IMR-90 (cell line): ENCODE results near the gene RAB43. TPM values are rescaled to one million over a fixed set of nuclear protein-coding genes. Genes with fewer than 3 reads are reported as not detected.

Experiments
- ATAC-seq: fragments of 200-7000 bp; cut with Tn5 transposase; 2 replicates; pipeline ENCODE4 v1.9.1; 2020; ENCODE audit warnings: low read depth, mild to moderate bottlenecking, moderate library complexity
- BruUV-seq: library from RNA; stranded (reverse); fragments of 400-500 nt; replicated peaks from 2 replicates; lab custom pipeline; 2021; lab: Mats Ljungman, UMichigan
- CTCF ChIA-PET: fragments of 300-600 bp; formaldehyde crosslinking; extraction: SDS; loops from one replicate; lab custom pipeline; 2021; ENCODE audit warnings: antibody characterized with exemption; lab: Yijun Ruan, JAX
- POLR2A ChIA-PET: fragments of 300-600 bp; sonication (Branson Sonifier 250); formaldehyde crosslinking; loops from one replicate; lab custom pipeline; 2022; ENCODE audit warnings: antibody characterized with exemption; ENCODE audit not compliant: unreplicated experiment; lab: Charles Lee
- DNase-seq: peaks from one replicate; pipeline ENCODE4 v3.0.0; 2013
- H2AFZ ChIP-seq: replicated peaks from 2 replicates; pipeline ENCODE3; 2013; ENCODE audit warnings: low read length, mild to moderate bottlenecking; ENCODE audit not compliant: poor library complexity
- H2AK5ac ChIP-seq: 2 replicates; pipeline ENCODE4 v1.6.1; 2013; ENCODE audit warnings: low read depth, low read length, inconsistent platforms
- H2AK9ac ChIP-seq: replicated peaks from 2 replicates; pipeline ENCODE3; 2013; ENCODE audit warnings: mild to moderate bottlenecking, low read depth, low read length, moderate library complexity; ENCODE audit not compliant: poor library complexity
- H2BK120ac ChIP-seq: 2 replicates; pipeline ENCODE4 v1.6.1; 2013; ENCODE audit warnings: low read depth, low read length, inconsistent platforms
- H2BK15ac ChIP-seq: 3 replicates; pipeline ENCODE4 v1.6.1; 2013; ENCODE audit warnings: low read depth, low read length, inconsistent platforms
- H2BK20ac ChIP-seq: 2 replicates; pipeline ENCODE4 v1.6.1; 2013; ENCODE audit warnings: low read depth, mild to moderate bottlenecking, inconsistent platforms, low read length, moderate library complexity
- H2BK5ac ChIP-seq: 2 replicates; pipeline ENCODE4 v1.6.1; 2013; ENCODE audit warnings: mild to moderate bottlenecking, low read depth, low read length, inconsistent platforms; ENCODE audit not compliant: poor library complexity, severe bottlenecking
- H3K14ac ChIP-seq: replicated peaks from 2 replicates; pipeline ENCODE4 v1.6.1; 2013; ENCODE audit warnings: low read depth, low read length, inconsistent platforms
- H3K18ac ChIP-seq: 2 replicates; pipeline ENCODE4 v1.6.1; 2013; ENCODE audit warnings: low read depth, low read length, control low read depth
- H3K23ac ChIP-seq: 2 replicates; pipeline ENCODE4 v1.6.1; 2013; ENCODE audit warnings: low read depth, low read length, inconsistent platforms
- H3K27ac ChIP-seq: 2 replicates; pipeline ENCODE4 v1.5.1; 2013; ENCODE audit warnings: mild to moderate bottlenecking, control low read depth, low read length; ENCODE audit not compliant: insufficient read depth
- H3K27me3 ChIP-seq: 2 replicates; pipeline ENCODE4 v1.6.1; 2013; ENCODE audit warnings: low read length; ENCODE audit not compliant: control insufficient read depth, insufficient read depth
- H3K36me3 ChIP-seq: 2 replicates; pipeline ENCODE4 v1.6.1; 2013; ENCODE audit warnings: low read length, mixed read lengths; ENCODE audit not compliant: control insufficient read depth, insufficient read depth
- H3K4ac ChIP-seq: 2 replicates; pipeline ENCODE4 v1.6.1; 2013; ENCODE audit warnings: low read depth, low read length, inconsistent platforms
- H3K4me1 ChIP-seq: 2 replicates; pipeline ENCODE4 v1.6.1; 2013; ENCODE audit warnings: low read length, mixed read lengths; ENCODE audit not compliant: control insufficient read depth, insufficient read depth
- H3K4me2 ChIP-seq: 2 replicates; pipeline ENCODE4 v1.6.1; 2013; ENCODE audit warnings: low read depth, mild to moderate bottlenecking, control low read depth, low read length, moderate library complexity
- H3K4me3 ChIP-seq: 2 replicates; pipeline ENCODE4 v1.5.1; 2013; ENCODE audit warnings: low read depth, mild to moderate bottlenecking, control low read depth, low read length, moderate library complexity; ENCODE audit not compliant: insufficient read depth
- H3K56ac ChIP-seq: 2 replicates; pipeline ENCODE4 v1.6.1; 2013; ENCODE audit warnings: low read length, inconsistent platforms; ENCODE audit not compliant: insufficient read depth; ENCODE audit errors: extremely low read depth
- H3K79me1 ChIP-seq, 2 experiments: 2 replicates each; pipeline ENCODE4 v1.6.1; 2013; ENCODE audit warnings: low read length in 2 of 2, inconsistent platforms in 1 of 2, low read depth in 1 of 2
- H3K9ac ChIP-seq: 2 replicates; pipeline ENCODE4 v1.6.1; 2013; ENCODE audit warnings: low read depth, low read length, control low read depth
- H3K9me1 ChIP-seq: 2 replicates; pipeline ENCODE4 v1.6.1; 2013; ENCODE audit warnings: low read length, inconsistent platforms; ENCODE audit not compliant: insufficient read depth
- H3K9me3 ChIP-seq: 2 replicates; pipeline ENCODE4 v1.6.1; 2013; ENCODE audit warnings: low read length; ENCODE audit not compliant: control insufficient read depth, insufficient read depth
- H4K20me1 ChIP-seq: 2 replicates; pipeline ENCODE4 v1.6.1; 2013; ENCODE audit warnings: low read length, inconsistent platforms; ENCODE audit not compliant: insufficient read depth
- H4K5ac ChIP-seq: 2 replicates; pipeline ENCODE4 v1.6.1; 2013; ENCODE audit warnings: mild to moderate bottlenecking, low read depth, low read length, control low read depth
- H4K8ac ChIP-seq, 2 experiments: 2 replicates each; pipeline ENCODE4 v1.6.1; 2013; ENCODE audit warnings: low read depth in 2 of 2, low read length in 2 of 2, control low read depth in 1 of 2, inconsistent platforms in 1 of 2
- H4K91ac ChIP-seq: 2 replicates; pipeline ENCODE4 v1.6.1; 2013; ENCODE audit warnings: low read depth, low read length, inconsistent platforms; ENCODE audit not compliant: insufficient read depth
- BHLHE40 ChIP-seq: fragments of 150-350 bp; IDR thresholded peaks from 2 replicates; pipeline ENCODE4 v1.6.1; 2016; ENCODE audit warnings: mild to moderate bottlenecking, low read depth, low read length
- CEBPB ChIP-seq: IDR thresholded peaks from 2 replicates; pipeline ENCODE4 v1.6.1; 2012; ENCODE audit warnings: low read depth, low read length, improper control_type of control experiment
- CHD1 ChIP-seq: IDR thresholded peaks from 2 replicates; pipeline ENCODE4 v1.6.1; 2012; ENCODE audit warnings: low read depth, low read length, improper control_type of control experiment
- FOS ChIP-seq: fragments of 150-350 bp; IDR thresholded peaks from 2 replicates; pipeline ENCODE4 v1.6.1; 2016; ENCODE audit warnings: low read depth, low read length
- MAFK ChIP-seq: IDR thresholded peaks from 2 replicates; pipeline ENCODE4 v1.6.1; 2012; ENCODE audit warnings: low read depth, low read length, improper control_type of control experiment
- MAZ ChIP-seq: IDR thresholded peaks from 2 replicates; pipeline ENCODE4 v1.6.1; 2012; ENCODE audit warnings: low read depth, mild to moderate bottlenecking, low read length, improper control_type of control experiment, moderate library complexity, borderline replicate concordance
- MXI1 ChIP-seq: IDR thresholded peaks from 2 replicates; pipeline ENCODE4 v1.6.1; 2012; ENCODE audit warnings: low read depth, mild to moderate bottlenecking, low read length, moderate library complexity, borderline replicate concordance
- NFE2L2 ChIP-seq: fragments of 150-350 bp; IDR thresholded peaks from 2 replicates; pipeline ENCODE4 v1.6.1; 2016; ENCODE audit warnings: low read depth, mild to moderate bottlenecking, low read length
- POLR2A ChIP-seq: IDR thresholded peaks from 2 replicates; pipeline ENCODE4 v1.6.1; 2012; ENCODE audit warnings: mild to moderate bottlenecking, low read depth, low read length
- RAD21 ChIP-seq: IDR thresholded peaks from 2 replicates; pipeline ENCODE4 v1.6.1; 2012; ENCODE audit warnings: low read length, improper control_type of control experiment
- RCOR1 ChIP-seq: IDR thresholded peaks from 2 replicates; pipeline ENCODE4 v1.6.1; 2012; ENCODE audit warnings: mild to moderate bottlenecking, low read length, improper control_type of control experiment; ENCODE audit not compliant: insufficient replicate concordance
- RFX5 ChIP-seq: IDR thresholded peaks from 2 replicates; pipeline ENCODE4 v1.8.0; 2012; ENCODE audit warnings: low read depth, mild to moderate bottlenecking, low read length, moderate library complexity
- SMC3 ChIP-seq: fragments of 150-350 bp; IDR thresholded peaks from 2 replicates; pipeline ENCODE4 v1.6.1; 2016; ENCODE audit warnings: low read depth, mild to moderate bottlenecking, antibody characterized with exemption, low read length, moderate library complexity
- WGBS, 2 experiments: methylation state at CpG; one replicate each; pipeline versions ENCODE4 v1.1.5 to v1.1.7; 2013; ENCODE audit warnings: missing lambda C conversion rate in 2 of 2; ENCODE audit not compliant: insufficient read length in 1 of 2; ENCODE audit errors: extremely low coverage in 2 of 2; 5-methylcytosine and 5-hydroxymethylcytosine counted together
- dilution Hi-C: fragments of 300-500 bp; cut with HindIII; formaldehyde crosslinking; loops from one replicate; pipeline ENCODE4 v1.14.3; 2018; ENCODE audit warnings: low sequenced_read_pairs; ENCODE audit not compliant: unreplicated experiment
- in situ Hi-C: fragments of 300-500 bp; cut with MboI; formaldehyde crosslinking; loops from 3 replicates; pipeline ENCODE4 v1.14.3; 2019; ENCODE audit warnings: low sequenced_read_pairs, inconsistent platforms, mixed read lengths
- intact Hi-C: fragments of 100-400 bp; cut with micrococcal nuclease; formaldehyde crosslinking; loops from 2 replicates; pipeline ENCODE4 v1.10.0; 2022
- polyA plus RNA-seq, 3 experiments: library from polyadenylated mRNA; depleted of rRNA; stranded (reverse); fragments of >200 nt; gene quantifications; 2 replicates each; pipeline ENCODE4 v1.2.3, GENCODE V29; 2012; ENCODE audit warnings: low replicate concordance in 1 of 3
- total RNA-seq: library from RNA; depleted of rRNA; stranded (reverse); fragments of >200 nt; gene quantifications from 2 replicates; pipeline ENCODE4 v1.2.3, GENCODE V29; 2012
- TF ChIP-seq, protein P1 (sequence below): conservative IDR thresholded peaks from 2 replicates; pipeline ENCODE4 v1.5.1; 2012; ENCODE audit warnings: mild to moderate bottlenecking, low read depth, low read length, improper control_type of control experiment
- TF ChIP-seq, protein P2 (sequence below): fragments of 150-350 bp; IDR thresholded peaks from 2 replicates; pipeline ENCODE4 v1.6.1; 2017; ENCODE audit warnings: mild to moderate bottlenecking, antibody characterized with exemption, low read length, low read depth
- TF ChIP-seq, protein P3 (sequence below): fragments of 150-350 bp; IDR thresholded peaks from 2 replicates; pipeline ENCODE4 v1.6.1; 2016; ENCODE audit warnings: low read depth, mild to moderate bottlenecking, low read length, moderate library complexity, borderline replicate concordance

The RAB43 gene
- total and polyA plus RNA-seq, 2 of the 4 experiments (the other 2 are of a cell fraction) = 9.9 to 14.0 TPM

DNA sequence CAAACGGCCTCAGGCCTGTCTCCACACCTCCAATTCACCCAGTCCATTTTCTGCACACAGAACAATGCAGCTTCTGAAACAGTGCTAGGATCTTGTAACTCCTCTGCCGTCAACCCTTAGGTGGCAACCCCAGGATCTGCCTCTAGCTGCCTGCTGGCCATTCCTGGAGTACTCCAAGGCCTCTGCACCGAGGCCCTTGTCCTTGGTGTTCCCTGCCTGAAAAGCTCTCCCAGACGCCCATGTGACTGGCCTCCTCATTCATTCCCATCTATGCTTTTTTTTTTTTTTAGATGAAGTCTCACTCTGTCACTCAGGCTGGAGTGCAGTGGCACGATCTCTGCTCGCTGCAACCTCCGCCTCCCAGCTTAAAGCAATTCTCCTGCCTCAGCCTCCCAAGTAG is 18.3 kb downstream of the RAB43 start:
- in situ Hi-C loops = no loop called here
- ChIA-PET CTCF (no interaction called here), POLR2A (no interaction called here)
- Histone ChIP-seq H4K8ac (no peak overlapping the region), H3K4ac (no peak overlapping the region), H3K79me1 (peaks cover 23 to 77% of the 10 kb centered on the region in 2 experiments), H3K4me2 (no peak overlapping the region), H2BK15ac (no peak overlapping the region), H4K5ac (no peak overlapping the region), H4K20me1 (peaks cover 79% of the 10 kb centered on the region), H3K56ac (no peak overlapping the region), H3K9me3 (no peaks in the 10 kb centered on the region), H3K23ac (no peak overlapping the region), H3K9ac (no peak overlapping the region), H2BK120ac (no peak overlapping the region), H2AK5ac (no peak overlapping the region), H2AK9ac (no peak overlapping the region), H3K4me3 (no peak overlapping the region), H3K36me3 (peaks cover 19% of the 10 kb centered on the region), H3K18ac (no peak overlapping the region), H2BK20ac (no peak overlapping the region), H3K27me3 (no peaks in the 10 kb centered on the region), H3K4me1 (no peaks in the 10 kb centered on the region), H4K91ac (no peak overlapping the region), H2BK5ac (no peak overlapping the region), H3K27ac (no peak overlapping the region), H2AFZ (no peak overlapping the region), H3K14ac (no peak overlapping the region), H3K9me1 (peaks cover 8% of the 10 kb centered on the region)
- TF ChIP-seq MAZ = no peak
- TF ChIP-seq, protein P1, sequence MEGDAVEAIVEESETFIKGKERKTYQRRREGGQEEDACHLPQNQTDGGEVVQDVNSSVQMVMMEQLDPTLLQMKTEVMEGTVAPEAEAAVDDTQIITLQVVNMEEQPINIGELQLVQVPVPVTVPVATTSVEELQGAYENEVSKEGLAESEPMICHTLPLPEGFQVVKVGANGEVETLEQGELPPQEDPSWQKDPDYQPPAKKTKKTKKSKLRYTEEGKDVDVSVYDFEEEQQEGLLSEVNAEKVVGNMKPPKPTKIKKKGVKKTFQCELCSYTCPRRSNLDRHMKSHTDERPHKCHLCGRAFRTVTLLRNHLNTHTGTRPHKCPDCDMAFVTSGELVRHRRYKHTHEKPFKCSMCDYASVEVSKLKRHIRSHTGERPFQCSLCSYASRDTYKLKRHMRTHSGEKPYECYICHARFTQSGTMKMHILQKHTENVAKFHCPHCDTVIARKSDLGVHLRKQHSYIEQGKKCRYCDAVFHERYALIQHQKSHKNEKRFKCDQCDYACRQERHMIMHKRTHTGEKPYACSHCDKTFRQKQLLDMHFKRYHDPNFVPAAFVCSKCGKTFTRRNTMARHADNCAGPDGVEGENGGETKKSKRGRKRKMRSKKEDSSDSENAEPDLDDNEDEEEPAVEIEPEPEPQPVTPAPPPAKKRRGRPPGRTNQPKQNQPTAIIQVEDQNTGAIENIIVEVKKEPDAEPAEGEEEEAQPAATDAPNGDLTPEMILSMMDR = no peak
- TF ChIP-seq, protein P2, sequence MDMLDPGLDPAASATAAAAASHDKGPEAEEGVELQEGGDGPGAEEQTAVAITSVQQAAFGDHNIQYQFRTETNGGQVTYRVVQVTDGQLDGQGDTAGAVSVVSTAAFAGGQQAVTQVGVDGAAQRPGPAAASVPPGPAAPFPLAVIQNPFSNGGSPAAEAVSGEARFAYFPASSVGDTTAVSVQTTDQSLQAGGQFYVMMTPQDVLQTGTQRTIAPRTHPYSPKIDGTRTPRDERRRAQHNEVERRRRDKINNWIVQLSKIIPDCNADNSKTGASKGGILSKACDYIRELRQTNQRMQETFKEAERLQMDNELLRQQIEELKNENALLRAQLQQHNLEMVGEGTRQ = no peak
- TF ChIP-seq MXI1 = no peak
- no peak for TF ChIP-seq BHLHE40
- no peak for TF ChIP-seq NFE2L2
- no peak for TF ChIP-seq CEBPB
- TF ChIP-seq RAD21 = no peak
- no peak for TF ChIP-seq POLR2A
- no peak for TF ChIP-seq MAFK
- no peak for TF ChIP-seq RFX5
- TF ChIP-seq, protein P3, sequence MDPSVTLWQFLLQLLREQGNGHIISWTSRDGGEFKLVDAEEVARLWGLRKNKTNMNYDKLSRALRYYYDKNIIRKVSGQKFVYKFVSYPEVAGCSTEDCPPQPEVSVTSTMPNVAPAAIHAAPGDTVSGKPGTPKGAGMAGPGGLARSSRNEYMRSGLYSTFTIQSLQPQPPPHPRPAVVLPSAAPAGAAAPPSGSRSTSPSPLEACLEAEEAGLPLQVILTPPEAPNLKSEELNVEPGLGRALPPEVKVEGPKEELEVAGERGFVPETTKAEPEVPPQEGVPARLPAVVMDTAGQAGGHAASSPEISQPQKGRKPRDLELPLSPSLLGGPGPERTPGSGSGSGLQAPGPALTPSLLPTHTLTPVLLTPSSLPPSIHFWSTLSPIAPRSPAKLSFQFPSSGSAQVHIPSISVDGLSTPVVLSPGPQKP = no peak
- no peak for TF ChIP-seq CHD1
- TF ChIP-seq SMC3 = no peak
- no peak for TF ChIP-seq RCOR1
- no peak for TF ChIP-seq FOS
- no peak for DNase-seq
- BruUV-seq = no TSS peak
- no peak for ATAC-seq
- WGBS, 2 experiments = 71% methylated on average over 5 of the region's 7 CpGs; no CpG with 5 or more reads in 1 of the 2 experiments
- intact Hi-C loops = no loop called here
- dilution Hi-C loops = no loop called here
